Endothelial cell of umbilical vein (primary cell): ENCODE data around the gene SLC22A15. TPM values are rescaled to one million over a fixed set of nuclear protein-coding genes. Genes with fewer than 3 reads are reported as not detected.

Experiments used
- BruUV-seq: library from RNA; stranded (reverse); fragments of 400-500 nt; replicated peaks from 2 replicates; lab custom pipeline; 2021; lab: Mats Ljungman, UMichigan
- CTCF ChIA-PET: fragments of 300-600, 350-600 bp; sonication (Branson Sonifier 250); formaldehyde crosslinking; loops from one replicate; lab custom pipeline; 2021; ENCODE audit warnings: antibody characterized with exemption, inconsistent platforms; lab: Charles Lee
- POLR2A ChIA-PET: fragments of 300-600, 350-600 bp; sonication (Branson Sonifier 250); formaldehyde crosslinking; loops from one replicate; lab custom pipeline; 2021; ENCODE audit warnings: antibody characterized with exemption, inconsistent platforms; lab: Charles Lee
- DNase-seq: peaks from one replicate; pipeline ENCODE4 v3.0.0-alpha.2; 2011; ENCODE audit warnings: low read depth, low spot score
- FAIRE-seq: peaks from 2 replicates; lab custom pipeline; 2011; peaks lifted over from hg19 to GRCh38; lab: Jason Lieb, UNC
- H2AFZ ChIP-seq: 2 replicates; pipeline ENCODE4 v1.6.0; 2012; ENCODE audit warnings: low read depth, low read length, control low read depth, inconsistent platforms
- H3K27ac ChIP-seq: 2 replicates; pipeline ENCODE4 v1.5.1; 2011; ENCODE audit warnings: low read depth, mild to moderate bottlenecking, control low read depth, low read length, moderate library complexity; ENCODE audit not compliant: insufficient read depth
- H3K27me3 ChIP-seq, 2 experiments: 2 replicates each; pipeline versions ENCODE4 v1.6.0 to v1.6.1; 2011; ENCODE audit warnings: low read length in 2 of 2, mixed read lengths in 1 of 2; ENCODE audit not compliant: control insufficient read depth in 2 of 2, insufficient read depth in 2 of 2
- H3K36me3 ChIP-seq, 2 experiments: 2 replicates in 1 of 2; 3 replicates in 1 of 2; pipeline ENCODE4 v1.5.1; 2011; ENCODE audit warnings: low read length in 2 of 2, mild to moderate bottlenecking in 1 of 2, moderate library complexity in 1 of 2; ENCODE audit not compliant: control insufficient read depth in 2 of 2, insufficient read depth in 2 of 2; ENCODE audit errors: extremely low read depth in 1 of 2
- H3K4me1 ChIP-seq: 3 replicates; pipeline ENCODE4 v1.5.1; 2011; ENCODE audit warnings: mild to moderate bottlenecking, low read length; ENCODE audit not compliant: control insufficient read depth, insufficient read depth; ENCODE audit errors: extremely low read depth
- H3K4me2 ChIP-seq: 2 replicates; pipeline ENCODE4 v1.6.1; 2011; ENCODE audit warnings: low read length, control low read depth, mixed read lengths; ENCODE audit not compliant: insufficient read depth
- H3K4me3 ChIP-seq, 3 experiments: fragments of 200-600 bp in 1 of 3; sonication (generic), shearing (Covaris generic) in 1 of 3; replicated peaks in 1 of 3; 2 replicates each; pipeline ENCODE4 v1.5.1; 2011 to 2016; ENCODE audit warnings: control low read depth in 3 of 3, low read length in 3 of 3, mild to moderate bottlenecking in 2 of 3, inconsistent platforms in 1 of 3, low read depth in 1 of 3, moderate library complexity in 1 of 3; ENCODE audit not compliant: insufficient read depth in 1 of 3
- H3K79me2 ChIP-seq: 2 replicates; pipeline ENCODE4 v1.6.0; 2012; ENCODE audit warnings: low read length, inconsistent platforms; ENCODE audit not compliant: control insufficient read depth, insufficient read depth
- H3K9ac ChIP-seq: replicated peaks from 2 replicates; pipeline ENCODE3; 2011; ENCODE audit warnings: low read length, control low read depth; ENCODE audit not compliant: insufficient read depth; ENCODE audit errors: extremely low read depth
- H3K9me1 ChIP-seq: replicated peaks from 3 replicates; pipeline ENCODE4 v1.6.0; 2011; ENCODE audit warnings: mild to moderate bottlenecking, low read length; ENCODE audit not compliant: control insufficient read depth, insufficient read depth; ENCODE audit errors: extremely low read depth
- H3K9me3 ChIP-seq: replicated peaks from 2 replicates; pipeline ENCODE4 v1.5.1; 2012; ENCODE audit warnings: low read length, inconsistent platforms; ENCODE audit not compliant: control insufficient read depth, insufficient read depth
- H4K20me1 ChIP-seq: replicated peaks from 2 replicates; pipeline ENCODE3; 2011; ENCODE audit warnings: mild to moderate bottlenecking, low read length; ENCODE audit not compliant: control insufficient read depth, insufficient read depth; ENCODE audit errors: extremely low read depth
- CTCF ChIP-seq, 2 donors: IDR thresholded peaks; 1 replicate in 1 of 2; 2 replicates in 1 of 2; pipeline ENCODE4 v1.5.1; 2011; ENCODE audit warnings: low read length in 2 of 2, mild to moderate bottlenecking in 2 of 2, moderate library complexity in 2 of 2, control low read depth in 1 of 2, inconsistent platforms in 1 of 2, low read depth in 1 of 2; ENCODE audit not compliant: insufficient read depth in 1 of 2; ENCODE audit errors: extremely low read depth in 1 of 2
- EZH2 ChIP-seq: IDR thresholded peaks from 2 replicates; pipeline ENCODE4 v1.6.1; 2012; ENCODE audit warnings: borderline replicate concordance, low read depth, mild to moderate bottlenecking, moderate library complexity, low read length, inconsistent platforms; ENCODE audit not compliant: severe bottlenecking
- FOS ChIP-seq: IDR thresholded peaks from 2 replicates; pipeline ENCODE4 v1.6.1; 2011; ENCODE audit warnings: mild to moderate bottlenecking, low read length, moderate library complexity, borderline replicate concordance; ENCODE audit not compliant: insufficient read depth
- GATA2 ChIP-seq: IDR thresholded peaks from 2 replicates; pipeline ENCODE4 v1.7.0; 2011; ENCODE audit warnings: low read depth, mild to moderate bottlenecking, moderate library complexity, mixed read lengths, low read length; ENCODE audit not compliant: insufficient read length, insufficient read depth
- JUN ChIP-seq: IDR thresholded peaks from 2 replicates; pipeline ENCODE4 v1.6.1; 2011; ENCODE audit warnings: borderline replicate concordance, low read depth; ENCODE audit not compliant: insufficient read length, insufficient read depth
- MYC ChIP-seq: IDR thresholded peaks from one replicate; pipeline ENCODE4 v1.6.1; 2011; ENCODE audit warnings: mild to moderate bottlenecking, low read depth, low read length
- POLR2A ChIP-seq: IDR thresholded peaks from 2 replicates; pipeline ENCODE4 v1.6.1; 2012; ENCODE audit warnings: low read depth, mild to moderate bottlenecking, control low read depth, low read length
- POLR2AphosphoS5 ChIP-seq: IDR thresholded peaks from 2 replicates; pipeline ENCODE4 v1.6.1; 2012; ENCODE audit warnings: low read depth, mild to moderate bottlenecking, control low read depth, low read length, moderate library complexity; ENCODE audit not compliant: insufficient read depth
- dilution Hi-C: fragments of 300-500 bp; cut with MboI; formaldehyde crosslinking; loops from one replicate; pipeline ENCODE4 v1.15.0; 2019; ENCODE audit warnings: low sequenced_read_pairs; ENCODE audit not compliant: extremely low pct_ligation_motif_present
- intact Hi-C: fragments of 100-400 bp; cut with micrococcal nuclease; formaldehyde crosslinking; loops from one replicate; pipeline ENCODE4 v1.10.0; 2022
- polyA plus RNA-seq, 4 experiments: library from polyadenylated mRNA; depleted of rRNA in 3 of 4; stranded (reverse) in 3 of 4; unstranded in 1 of 4; fragments of >200 nt; gene quantifications; 2 replicates each; pipeline versions ENCODE4 v1.2.1 to v1.2.3, GENCODE V29; 2011 to 2012; ENCODE audit warnings: missing spikeins in 1 of 4
- total RNA-seq: library from RNA; stranded (reverse); gene quantifications from 2 replicates; pipeline ENCODE4 v1.2.3, GENCODE V29; 2021
- TF ChIP-seq, protein P1 (sequence below): IDR thresholded peaks from 2 replicates; pipeline ENCODE4 v1.6.1; 2011; ENCODE audit not compliant: insufficient read depth, insufficient read length

The SLC22A15 gene
- total and polyA plus RNA-seq, 2 donors (not counting 3 experiments of a cell fraction or from before 2014, with no cell fraction given) = 0.44 TPM; not detected in 1

DNA sequence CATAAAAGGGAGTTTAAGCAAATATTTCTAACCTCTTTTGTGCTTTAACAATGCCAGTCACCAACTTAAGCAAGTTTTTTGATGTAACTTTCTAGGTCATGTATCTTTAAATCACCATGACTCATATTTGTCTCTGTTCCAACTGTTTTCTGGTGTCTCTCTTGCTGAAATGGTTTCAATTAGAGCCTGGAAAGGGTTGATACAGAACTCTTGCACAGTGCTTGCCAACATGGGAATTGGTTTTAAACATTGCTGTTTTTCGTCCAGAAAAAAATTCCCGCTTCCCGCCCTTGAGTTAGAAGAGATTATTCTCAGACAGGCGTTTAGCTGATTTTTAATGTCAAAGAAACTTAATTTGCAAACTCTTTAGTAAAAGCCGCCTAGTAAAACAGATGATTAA is 46.4 kb upstream of the SLC22A15 start:
- no peak overlapping the region for H3K4me3 ChIP-seq
- H3K79me2 ChIP-seq = no peaks in the 10 kb centered on the region
- no peaks in the 10 kb centered on the region for H3K9me3 ChIP-seq
- dilution Hi-C loops = no loop called here
- BruUV-seq = no TSS peak
- DNase-seq (no peak), FAIRE-seq (no peak)
- H3K4me1 ChIP-seq = peaks cover under 1% of the 10 kb centered on the region
- no peaks in the 10 kb centered on the region for H4K20me1 ChIP-seq
- no peaks in the 10 kb centered on the region for H3K36me3 ChIP-seq
- intact Hi-C loops = no loop called here
- H3K27ac ChIP-seq = no peak overlapping the region
- no peak overlapping the region for H3K4me2 ChIP-seq
- ChIA-PET CTCF (interaction anchor here (0.7 kb wide), 1 partner anchor 91 kb away, joined by 3 read pairs; no protein-coding TSS in a partner anchor), POLR2A (no interaction called here)
- no peak overlapping the region for H2AFZ ChIP-seq
- TF ChIP-seq JUN (no peak), CTCF (IDR thresholded peaks at IDR 0.05; ENCODE audit: extremely low read depth in 1 of 2, insufficient read depth in 1 of 2, low read depth in 1 of 2, low read length in 2 of 2) (no peak), FOS (no peak), POLR2A (no peak), MYC (no peak), POLR2AphosphoS5 (no peak), GATA2 (no peak), EZH2 (no peak)
- TF ChIP-seq, protein P1, sequence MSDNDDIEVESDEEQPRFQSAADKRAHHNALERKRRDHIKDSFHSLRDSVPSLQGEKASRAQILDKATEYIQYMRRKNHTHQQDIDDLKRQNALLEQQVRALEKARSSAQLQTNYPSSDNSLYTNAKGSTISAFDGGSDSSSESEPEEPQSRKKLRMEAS = no peak
- H3K9me1 ChIP-seq = no peaks in the 10 kb centered on the region
- no peaks in the 10 kb centered on the region for H3K27me3 ChIP-seq
- H3K9ac ChIP-seq = no peak overlapping the region
